Transverse colon (tissue), 3 donors: ENCODE measurements around the gene RINT1.

Experiments
- CTCF ChIP-seq, 5 experiments: fragments of 200-600 bp in 3 of 5; fragments of 450-650 bp in 2 of 5; sonication (generic) in 3 of 5; IDR thresholded peaks; 1 replicate in 2 of 5; 2 replicates in 3 of 5; pipeline ENCODE4 v1.5.1; 2016 to 2017; ENCODE audit warnings: antibody characterized with exemption in 5 of 5, inconsistent platforms in 3 of 5, mild to moderate bottlenecking in 2 of 5, moderate library complexity in 1 of 5
- EP300 ChIP-seq: sonication (generic); formaldehyde crosslinking; IDR thresholded peaks from one replicate; pipeline ENCODE4 v1.6.1; 2017; ENCODE audit warnings: antibody characterized with exemption, low read depth
- POLR2A ChIP-seq: fragments of 450-650 bp; IDR thresholded peaks from one replicate; pipeline ENCODE4 v1.6.1; 2016; ENCODE audit warnings: antibody characterized with exemption, mild to moderate bottlenecking, moderate library complexity

GRCh38 chr7:105567821-105568220 lies 35.8 kb downstream of the RINT1 start:
- TF ChIP-seq CTCF (IDR thresholded peaks at IDR 0.05) = no peak
- no peak for TF ChIP-seq EP300
- TF ChIP-seq POLR2A = no peak
